ENCODE results near the gene TMEM272.

- TF ChIP-seq, protein P1, sequence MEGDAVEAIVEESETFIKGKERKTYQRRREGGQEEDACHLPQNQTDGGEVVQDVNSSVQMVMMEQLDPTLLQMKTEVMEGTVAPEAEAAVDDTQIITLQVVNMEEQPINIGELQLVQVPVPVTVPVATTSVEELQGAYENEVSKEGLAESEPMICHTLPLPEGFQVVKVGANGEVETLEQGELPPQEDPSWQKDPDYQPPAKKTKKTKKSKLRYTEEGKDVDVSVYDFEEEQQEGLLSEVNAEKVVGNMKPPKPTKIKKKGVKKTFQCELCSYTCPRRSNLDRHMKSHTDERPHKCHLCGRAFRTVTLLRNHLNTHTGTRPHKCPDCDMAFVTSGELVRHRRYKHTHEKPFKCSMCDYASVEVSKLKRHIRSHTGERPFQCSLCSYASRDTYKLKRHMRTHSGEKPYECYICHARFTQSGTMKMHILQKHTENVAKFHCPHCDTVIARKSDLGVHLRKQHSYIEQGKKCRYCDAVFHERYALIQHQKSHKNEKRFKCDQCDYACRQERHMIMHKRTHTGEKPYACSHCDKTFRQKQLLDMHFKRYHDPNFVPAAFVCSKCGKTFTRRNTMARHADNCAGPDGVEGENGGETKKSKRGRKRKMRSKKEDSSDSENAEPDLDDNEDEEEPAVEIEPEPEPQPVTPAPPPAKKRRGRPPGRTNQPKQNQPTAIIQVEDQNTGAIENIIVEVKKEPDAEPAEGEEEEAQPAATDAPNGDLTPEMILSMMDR (IDR thresholded peaks at IDR 0.05), result no peak
- TF ChIP-seq EP300 (IDR thresholded peaks at IDR 0.05) (no peak), POLR2A (IDR thresholded peaks at IDR 0.05; ENCODE audit: low read depth) (no peak), POLR2AphosphoS5 (IDR thresholded peaks at IDR 0.05) (no peak)
Measured at GRCh38 chr13:51843529-51843928, 1.4 kb downstream of the TMEM272 start.

Measured in esophagus muscularis mucosa (tissue), 4 donors.